ENCODE measurements around the gene KL.

Gene KL

GRCh38 chr13:33052506-33053280 lies 36.5 kb downstream of the KL start:
- Histone ChIP-seq H3K36me3 (ENCODE audit: control insufficient read depth in 5 of 5, insufficient read depth in 5 of 5, low read length in 5 of 5) (peaks cover 0 to 8% (median 0%) of the 10 kb centered on the region in 5 donors), H3K27me3 (ENCODE audit: control insufficient read depth in 5 of 5, insufficient read depth in 4 of 5, low read length in 5 of 5) (no peaks in the 10 kb centered on the region), H3K27ac (ENCODE audit: low read depth, low read length) (peak overlapping the region; percentile 18), H3K4me1 (ENCODE audit: control insufficient read depth in 5 of 5, insufficient read depth in 5 of 5, low read length in 5 of 5) (peaks cover 0 to 16% (median 13%) of the 10 kb centered on the region in 5 donors), H3K9me3 (ENCODE audit: control insufficient read depth in 5 of 5, low read length in 5 of 5) (no peaks in the 10 kb centered on the region), H3K9ac (ENCODE audit: low read length in 5 of 5) (no peak overlapping the region), H3K4me3 (ENCODE audit: low read depth in 1 of 5, low read length in 5 of 5) (no peak overlapping the region)

DNA sequence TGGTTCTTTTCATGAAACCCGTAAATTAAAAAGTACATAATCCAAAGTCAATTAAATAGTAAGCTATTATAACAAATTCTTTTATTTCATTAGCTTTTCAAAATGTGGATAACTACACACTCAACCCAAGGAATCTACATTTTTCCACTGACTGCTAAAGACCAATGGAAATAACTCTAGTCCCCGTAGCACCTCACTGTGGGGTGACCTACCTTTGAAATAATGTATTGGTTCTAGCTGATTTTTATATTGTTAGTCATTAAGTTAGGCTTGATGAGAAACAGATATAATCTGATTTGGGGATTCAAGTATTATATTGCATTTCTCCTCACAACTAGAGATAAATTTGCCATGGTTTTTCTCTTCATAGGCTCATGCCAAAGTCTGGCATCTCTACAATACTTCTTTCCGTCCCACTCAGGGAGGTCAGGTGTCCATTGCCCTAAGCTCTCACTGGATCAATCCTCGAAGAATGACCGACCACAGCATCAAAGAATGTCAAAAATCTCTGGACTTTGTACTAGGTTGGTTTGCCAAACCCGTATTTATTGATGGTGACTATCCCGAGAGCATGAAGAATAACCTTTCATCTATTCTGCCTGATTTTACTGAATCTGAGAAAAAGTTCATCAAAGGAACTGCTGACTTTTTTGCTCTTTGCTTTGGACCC lies 37.3 kb downstream of the KL start:
- H3K9me3 ChIP-seq (ENCODE audit: control insufficient read depth in 5 of 5, low read length in 5 of 5): no peaks in the 10 kb centered on the region
- H3K4me3 ChIP-seq (ENCODE audit: low read depth in 1 of 5, low read length in 5 of 5): no peak overlapping the region
- H3K27ac ChIP-seq (ENCODE audit: low read depth, low read length): no peak overlapping the region
- H3K27me3 ChIP-seq (ENCODE audit: control insufficient read depth in 5 of 5, insufficient read depth in 4 of 5, low read length in 5 of 5): no peaks in the 10 kb centered on the region
- no peak overlapping the region for H3K9ac ChIP-seq (ENCODE audit: low read length in 5 of 5)
- H3K4me1 ChIP-seq (ENCODE audit: control insufficient read depth in 5 of 5, insufficient read depth in 5 of 5, low read length in 5 of 5): peaks cover 0 to 19% (median 13%) of the 10 kb centered on the region in 5 donors
- H3K36me3 ChIP-seq (ENCODE audit: control insufficient read depth in 5 of 5, insufficient read depth in 5 of 5, low read length in 5 of 5): peaks cover 0 to 8% (median 0%) of the 10 kb centered on the region in 5 donors

DNA sequence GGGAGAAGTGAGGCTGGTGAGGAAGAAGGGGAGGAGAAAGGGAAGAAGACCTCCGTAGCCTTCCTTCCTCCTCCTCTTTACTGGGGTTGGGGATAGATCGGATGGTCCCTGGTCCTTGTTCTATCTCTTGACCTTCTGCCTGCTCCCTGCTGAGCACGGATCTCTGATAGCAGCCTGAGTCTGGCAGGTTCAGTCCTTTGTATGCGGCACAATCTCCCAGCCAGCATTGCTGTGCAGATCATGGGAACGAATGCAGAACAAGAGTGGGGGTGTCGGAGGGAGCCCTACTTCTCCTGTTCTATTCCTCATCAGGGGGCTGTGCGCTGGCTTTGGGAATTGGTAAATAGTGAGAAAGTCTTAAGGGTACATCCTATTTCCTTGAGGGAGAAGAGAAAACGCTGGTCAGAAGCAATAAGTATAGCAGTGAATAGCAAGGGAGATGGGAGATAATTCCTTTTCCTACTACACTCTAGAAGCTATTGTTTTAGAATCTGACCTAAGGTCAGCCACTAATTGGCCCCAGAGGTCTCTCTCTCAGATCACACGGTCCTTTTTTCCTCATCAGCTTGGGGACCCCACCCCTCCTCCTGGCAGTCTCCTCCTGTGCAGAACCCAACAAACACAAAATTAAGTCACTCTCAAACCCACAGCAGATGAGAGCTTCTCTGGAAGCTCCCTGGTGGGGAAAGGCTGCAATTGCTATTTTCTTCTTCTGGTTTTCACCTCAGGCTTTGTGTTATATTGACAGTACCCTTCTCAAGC lies 41.0 kb downstream of the KL start:
- Histone ChIP-seq H3K27ac (ENCODE audit: low read depth, low read length) (peak overlapping the region; percentile 48), H3K4me1 (ENCODE audit: control insufficient read depth in 5 of 5, insufficient read depth in 5 of 5, low read length in 5 of 5) (peaks cover 0 to 22% (median 13%) of the 10 kb centered on the region in 5 donors), H3K9me3 (ENCODE audit: control insufficient read depth in 5 of 5, low read length in 5 of 5) (no peaks in the 10 kb centered on the region), H3K4me3 (ENCODE audit: low read depth in 1 of 5, low read length in 5 of 5) (peak overlapping the region in 3 of 5 donors; percentile 38 to 56 (median 45)), H3K9ac (ENCODE audit: low read length in 5 of 5) (peak overlapping the region in 2 of 5 donors; percentile 6 to 14), H3K27me3 (ENCODE audit: control insufficient read depth in 5 of 5, insufficient read depth in 4 of 5, low read length in 5 of 5) (no peaks in the 10 kb centered on the region), H3K36me3 (ENCODE audit: control insufficient read depth in 5 of 5, insufficient read depth in 5 of 5, low read length in 5 of 5) (peaks cover 0 to 15% (median 11%) of the 10 kb centered on the region in 5 donors)

DNA sequence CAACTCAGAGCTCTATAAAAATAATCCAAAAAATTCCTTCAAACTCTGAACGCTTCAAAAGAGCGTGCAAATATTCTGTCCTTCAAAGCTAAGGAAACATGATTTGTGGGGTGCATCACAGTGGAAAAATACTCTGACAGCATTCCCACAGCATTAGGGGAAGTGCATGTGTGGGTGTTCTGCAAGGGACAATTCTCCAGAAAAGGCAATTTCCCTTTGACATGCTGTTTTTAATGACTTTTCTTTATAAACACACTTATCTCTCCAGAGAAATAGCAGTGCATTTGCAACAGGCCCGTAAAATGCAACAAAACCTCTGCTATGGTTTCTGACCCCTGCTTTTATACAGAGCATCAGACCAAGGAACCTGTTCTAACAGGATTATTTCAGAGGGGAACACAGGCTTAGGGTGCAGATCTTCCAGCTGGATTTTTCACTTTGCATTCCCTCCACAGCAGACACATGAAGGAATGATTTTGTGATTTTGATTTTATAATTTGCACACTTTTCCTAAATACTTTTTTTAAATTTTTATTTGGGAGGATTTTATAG lies 42.6 kb downstream of the KL start:
- H3K36me3 ChIP-seq (ENCODE audit: control insufficient read depth in 5 of 5, insufficient read depth in 5 of 5, low read length in 5 of 5): peaks cover 0 to 19% (median 11%) of the 10 kb centered on the region in 5 donors
- H3K4me3 ChIP-seq (ENCODE audit: low read depth in 1 of 5, low read length in 5 of 5): no peak overlapping the region
- H3K27me3 ChIP-seq (ENCODE audit: control insufficient read depth in 5 of 5, insufficient read depth in 4 of 5, low read length in 5 of 5): no peaks in the 10 kb centered on the region
- H3K9ac ChIP-seq (ENCODE audit: low read length in 5 of 5): no peak overlapping the region
- H3K27ac ChIP-seq (ENCODE audit: low read depth, low read length): no peak overlapping the region
- H3K9me3 ChIP-seq (ENCODE audit: control insufficient read depth in 5 of 5, low read length in 5 of 5): no peaks in the 10 kb centered on the region
- H3K4me1 ChIP-seq (ENCODE audit: control insufficient read depth in 5 of 5, insufficient read depth in 5 of 5, low read length in 5 of 5): peaks cover 0 to 18% (median 13%) of the 10 kb centered on the region in 5 donors

DNA sequence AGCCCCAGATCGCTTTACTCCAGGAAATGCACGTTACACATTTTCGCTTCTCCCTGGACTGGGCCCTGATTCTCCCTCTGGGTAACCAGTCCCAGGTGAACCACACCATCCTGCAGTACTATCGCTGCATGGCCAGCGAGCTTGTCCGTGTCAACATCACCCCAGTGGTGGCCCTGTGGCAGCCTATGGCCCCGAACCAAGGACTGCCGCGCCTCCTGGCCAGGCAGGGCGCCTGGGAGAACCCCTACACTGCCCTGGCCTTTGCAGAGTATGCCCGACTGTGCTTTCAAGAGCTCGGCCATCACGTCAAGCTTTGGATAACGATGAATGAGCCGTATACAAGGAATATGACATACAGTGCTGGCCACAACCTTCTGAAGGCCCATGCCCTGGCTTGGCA lies 44.6 kb downstream of the KL start:
- H3K9me3 ChIP-seq (ENCODE audit: control insufficient read depth in 5 of 5, low read length in 5 of 5): no peaks in the 10 kb centered on the region
- no peak overlapping the region for H3K9ac ChIP-seq (ENCODE audit: low read length in 5 of 5)
- H3K4me1 ChIP-seq (ENCODE audit: control insufficient read depth in 5 of 5, insufficient read depth in 5 of 5, low read length in 5 of 5): peaks cover 0 to 18% (median 13%) of the 10 kb centered on the region in 5 donors
- H3K4me3 ChIP-seq (ENCODE audit: low read depth in 1 of 5, low read length in 5 of 5): no peak overlapping the region
- H3K36me3 ChIP-seq (ENCODE audit: control insufficient read depth in 5 of 5, insufficient read depth in 5 of 5, low read length in 5 of 5): peaks cover 0 to 19% (median 8%) of the 10 kb centered on the region in 5 donors
- H3K27ac ChIP-seq (ENCODE audit: low read depth, low read length): no peak overlapping the region
- H3K27me3 ChIP-seq (ENCODE audit: control insufficient read depth in 5 of 5, insufficient read depth in 4 of 5, low read length in 5 of 5): no peaks in the 10 kb centered on the region

DNA sequence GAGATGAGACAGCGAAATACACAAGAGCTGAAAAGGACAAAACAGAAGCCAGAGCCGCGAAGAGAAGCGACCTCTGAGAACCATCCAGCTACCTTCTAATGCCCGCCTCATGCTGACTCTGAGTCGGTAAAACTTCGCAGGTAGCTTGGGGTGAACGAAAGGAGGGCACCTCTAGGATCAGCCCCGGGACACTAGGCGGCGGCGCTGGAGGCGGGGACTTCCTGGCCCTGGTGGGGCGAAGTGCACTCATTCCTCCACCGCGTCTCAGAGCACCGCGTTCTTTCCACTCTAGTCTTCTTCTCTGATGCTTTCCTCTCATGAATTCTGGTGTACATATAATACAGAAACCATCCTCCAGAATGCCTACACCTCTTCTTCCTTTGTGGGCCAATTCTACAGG lies 50.1 kb downstream of the KL start:
- Histone ChIP-seq H3K9me3 (ENCODE audit: control insufficient read depth in 5 of 5, low read length in 5 of 5) (no peaks in the 10 kb centered on the region), H3K36me3 (ENCODE audit: control insufficient read depth in 5 of 5, insufficient read depth in 5 of 5, low read length in 5 of 5) (peaks cover 0 to 16% (median 7%) of the 10 kb centered on the region in 5 donors), H3K27ac (ENCODE audit: low read depth, low read length) (no peak overlapping the region), H3K4me1 (ENCODE audit: control insufficient read depth in 5 of 5, insufficient read depth in 5 of 5, low read length in 5 of 5) (peaks cover 0 to 3% (median 0%) of the 10 kb centered on the region in 5 donors), H3K4me3 (ENCODE audit: low read depth in 1 of 5, low read length in 5 of 5) (no peak overlapping the region), H3K27me3 (ENCODE audit: control insufficient read depth in 5 of 5, insufficient read depth in 4 of 5, low read length in 5 of 5) (no peaks in the 10 kb centered on the region), H3K9ac (ENCODE audit: low read length in 5 of 5) (no peak overlapping the region)

DNA sequence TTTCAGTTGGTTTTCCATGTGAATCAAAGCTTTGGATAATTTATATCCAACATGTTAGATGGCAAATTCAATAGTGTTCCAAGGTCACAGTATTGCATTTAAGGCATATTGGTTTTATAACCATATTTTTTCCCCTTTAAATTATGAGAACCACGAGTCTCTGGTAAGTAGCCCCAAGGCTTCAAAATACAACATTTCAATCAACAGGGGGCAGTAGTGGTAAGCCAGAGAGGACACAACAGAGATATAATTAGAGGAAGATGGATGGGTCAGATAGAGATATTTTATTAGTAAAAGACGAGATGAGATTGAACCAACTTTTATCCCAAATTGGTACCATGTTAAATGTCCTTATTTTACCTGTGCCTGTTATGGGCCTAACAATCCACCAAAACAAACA lies 53.1 kb downstream of the KL start:
- peaks cover 0 to 7% (median 4%) of the 10 kb centered on the region in 5 donors for H3K36me3 ChIP-seq (ENCODE audit: control insufficient read depth in 5 of 5, insufficient read depth in 5 of 5, low read length in 5 of 5)
- peaks cover 0 to 3% (median 0%) of the 10 kb centered on the region in 5 donors for H3K4me1 ChIP-seq (ENCODE audit: control insufficient read depth in 5 of 5, insufficient read depth in 5 of 5, low read length in 5 of 5)
- no peak overlapping the region for H3K27ac ChIP-seq (ENCODE audit: low read depth, low read length)
- H3K27me3 ChIP-seq (ENCODE audit: control insufficient read depth in 5 of 5, insufficient read depth in 4 of 5, low read length in 5 of 5): no peaks in the 10 kb centered on the region
- H3K9me3 ChIP-seq (ENCODE audit: control insufficient read depth in 5 of 5, low read length in 5 of 5): no peaks in the 10 kb centered on the region
- H3K4me3 ChIP-seq (ENCODE audit: low read depth in 1 of 5, low read length in 5 of 5): no peak overlapping the region
- H3K9ac ChIP-seq (ENCODE audit: low read length in 5 of 5): no peak overlapping the region

DNA sequence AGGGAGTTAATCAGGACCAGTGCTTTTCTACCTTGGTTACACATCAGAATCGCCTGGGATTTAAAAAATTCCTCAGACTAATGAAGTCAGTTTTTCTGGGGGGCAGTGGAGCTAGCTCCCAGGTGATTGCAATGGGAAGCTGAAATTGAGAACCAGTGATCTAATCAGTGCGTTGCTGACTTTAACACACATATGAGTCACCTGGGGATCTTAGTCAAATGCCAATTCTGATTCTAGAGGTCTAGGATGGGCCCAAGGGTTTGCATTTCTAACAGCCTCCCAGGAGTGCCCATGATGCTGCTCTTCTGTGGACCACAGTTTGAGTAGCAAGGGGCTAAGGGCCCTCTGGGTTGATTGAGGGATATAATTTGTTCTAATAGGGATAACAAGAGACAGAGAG lies 54.5 kb downstream of the KL start:
- Histone ChIP-seq H3K27me3 (ENCODE audit: control insufficient read depth in 5 of 5, insufficient read depth in 4 of 5, low read length in 5 of 5) (no peaks in the 10 kb centered on the region), H3K27ac (ENCODE audit: low read depth, low read length) (no peak overlapping the region), H3K36me3 (ENCODE audit: control insufficient read depth in 5 of 5, insufficient read depth in 5 of 5, low read length in 5 of 5) (peaks cover 0 to 7% (median 4%) of the 10 kb centered on the region in 5 donors), H3K9me3 (ENCODE audit: control insufficient read depth in 5 of 5, low read length in 5 of 5) (no peaks in the 10 kb centered on the region), H3K9ac (ENCODE audit: low read length in 5 of 5) (no peak overlapping the region), H3K4me3 (ENCODE audit: low read depth in 1 of 5, low read length in 5 of 5) (no peak overlapping the region), H3K4me1 (ENCODE audit: control insufficient read depth in 5 of 5, insufficient read depth in 5 of 5, low read length in 5 of 5) (peaks cover 0 to 3% (median 0%) of the 10 kb centered on the region in 5 donors)

- H3K36me3 ChIP-seq (ENCODE audit: control insufficient read depth in 5 of 5, insufficient read depth in 5 of 5, low read length in 5 of 5): no peaks in the 10 kb centered on the region
- H3K9ac ChIP-seq (ENCODE audit: low read length in 5 of 5): no peak overlapping the region
- H3K9me3 ChIP-seq (ENCODE audit: control insufficient read depth in 5 of 5, low read length in 5 of 5): no peaks in the 10 kb centered on the region
- H3K27ac ChIP-seq (ENCODE audit: low read depth, low read length): no peak overlapping the region
- no peak overlapping the region for H3K4me3 ChIP-seq (ENCODE audit: low read depth in 1 of 5, low read length in 5 of 5)
- H3K4me1 ChIP-seq (ENCODE audit: control insufficient read depth in 5 of 5, insufficient read depth in 5 of 5, low read length in 5 of 5): peaks cover 0 to 3% (median 0%) of the 10 kb centered on the region in 5 donors
- H3K27me3 ChIP-seq (ENCODE audit: control insufficient read depth in 5 of 5, insufficient read depth in 4 of 5, low read length in 5 of 5): no peaks in the 10 kb centered on the region
These were observed 56.1 kb downstream of the KL start for GRCh38 chr13:33072282-33072681.
